GM12892 (cell line): ENCODE measurements around the gene NIP7.

Experiments used
- POLR2A ChIP-seq: IDR thresholded peaks from 2 replicates; pipeline ENCODE4 v1.6.1; 2011; ENCODE audit warnings: low read depth, low read length, control low read depth
- POLR2AphosphoS5 ChIP-seq: IDR thresholded peaks from 2 replicates; pipeline ENCODE4 v1.6.1; 2011; ENCODE audit warnings: low read depth, low read length, control low read depth

GRCh38 chr16:69339289-69340094, at the start of gene NIP7, which contains the start of gene COG8:
- TF ChIP-seq POLR2A, result peak; percentile 93
- peak; percentile 82 for TF ChIP-seq POLR2AphosphoS5
